H1 (cell line): ENCODE results near the gene ANXA9. TPM values are rescaled to one million over a fixed set of nuclear protein-coding genes. Genes with fewer than 3 reads are reported as not detected.

Experiments
- BCL11A ChIP-seq, 2 experiments: IDR thresholded peaks; one replicate each; pipeline ENCODE4 v1.6.1; 2011; ENCODE audit warnings: low read depth in 2 of 2, low read length in 2 of 2, mild to moderate bottlenecking in 2 of 2
- CBX8 ChIP-seq: fragments of 300-800, 300-1000 bp; sonication (generic); IDR thresholded peaks from 2 replicates; pipeline ENCODE4 v1.7.1; 2016; ENCODE audit warnings: low read depth, low read length, borderline replicate concordance
- CREB1 ChIP-seq: IDR thresholded peaks from 2 replicates; pipeline ENCODE4 v1.6.1; 2012; ENCODE audit warnings: inconsistent platforms
- EGR1 ChIP-seq: IDR thresholded peaks from 2 replicates; pipeline ENCODE4 v1.6.1; 2011; ENCODE audit warnings: low read depth, low read length, borderline replicate concordance
- EP300 ChIP-seq, 2 experiments: IDR thresholded peaks; 1 replicate in 1 of 2; 2 replicates in 1 of 2; pipeline ENCODE4 v1.6.1; 2011 to 2012; ENCODE audit warnings: low read depth in 2 of 2, low read length in 2 of 2, mild to moderate bottlenecking in 2 of 2, borderline replicate concordance in 1 of 2, inconsistent platforms in 1 of 2, moderate library complexity in 1 of 2
- GABPA ChIP-seq: IDR thresholded peaks from 2 replicates; pipeline ENCODE4 v1.6.1; 2011; ENCODE audit warnings: mild to moderate bottlenecking, low read length, moderate library complexity, borderline replicate concordance; ENCODE audit not compliant: insufficient read depth
- GTF2F1 ChIP-seq: IDR thresholded peaks from 2 replicates; pipeline ENCODE4 v1.6.1; 2012; ENCODE audit warnings: low read depth, low read length, improper control_type of control experiment, borderline replicate concordance
- HDAC2 ChIP-seq, 2 experiments: fragments of 300-600 bp in 1 of 2; sonication (generic) in 1 of 2; IDR thresholded peaks; 2 replicates each; pipeline ENCODE4 v1.6.1; 2011 to 2012; ENCODE audit warnings: low read depth in 2 of 2, low read length in 2 of 2, mild to moderate bottlenecking in 2 of 2, moderate library complexity in 2 of 2, borderline replicate concordance in 1 of 2, inconsistent platforms in 1 of 2
- KDM1A ChIP-seq: fragments of 200-600, 300-600 bp; sonication (generic); IDR thresholded peaks from 2 replicates; pipeline ENCODE4 v1.7.1; 2016; ENCODE audit warnings: mild to moderate bottlenecking, low read length, borderline replicate concordance
- KDM4A ChIP-seq: IDR thresholded peaks from one replicate; pipeline ENCODE4 v1.7.1; 2012; ENCODE audit warnings: low read depth, mild to moderate bottlenecking, moderate library complexity, low read length, inconsistent platforms; ENCODE audit not compliant: severe bottlenecking
- KDM5A ChIP-seq: fragments of 200-600 bp; IDR thresholded peaks from 2 replicates; pipeline ENCODE4 v1.7.1; 2012; ENCODE audit warnings: mild to moderate bottlenecking, low read length, inconsistent platforms, mixed read lengths
- PHF8 ChIP-seq: fragments of 200-600 bp; sonication (generic); conservative IDR thresholded peaks from 2 replicates; pipeline ENCODE4 v1.7.1; 2012; ENCODE audit warnings: low read depth, mild to moderate bottlenecking, inconsistent platforms, low read length, moderate library complexity
- POLR2A ChIP-seq, 2 experiments: IDR thresholded peaks; 1 replicate in 1 of 2; 2 replicates in 1 of 2; pipeline ENCODE4 v1.6.1; 2011; ENCODE audit warnings: low read depth in 2 of 2, low read length in 2 of 2, mild to moderate bottlenecking in 2 of 2; ENCODE audit errors: control extremely low read depth in 1 of 2
- RBBP5 ChIP-seq: IDR thresholded peaks from 2 replicates; pipeline ENCODE4 v1.7.1; 2012; ENCODE audit warnings: low read depth, mild to moderate bottlenecking, inconsistent platforms, low read length, moderate library complexity, borderline replicate concordance
- RFX5 ChIP-seq: IDR thresholded peaks from 2 replicates; pipeline ENCODE4 v1.6.1; 2011; ENCODE audit warnings: low read depth, low read length, improper control_type of control experiment, borderline replicate concordance
- RNF2 ChIP-seq: fragments of 200-900, 300-1000 bp; sonication (generic); IDR thresholded peaks from 2 replicates; pipeline ENCODE4 v1.7.1; 2016; ENCODE audit warnings: borderline replicate concordance, low read depth, mild to moderate bottlenecking, antibody characterized with exemption, low read length; ENCODE audit not compliant: poor library complexity, severe bottlenecking; ENCODE audit errors: missing control alignments
- SIRT6 ChIP-seq: IDR thresholded peaks from one replicate; pipeline ENCODE4 v1.7.1; 2012; ENCODE audit warnings: low read length, inconsistent platforms
- SIX5 ChIP-seq: IDR thresholded peaks from 2 replicates; pipeline ENCODE4 v1.6.1; 2011; ENCODE audit warnings: mild to moderate bottlenecking, low read depth, low read length
- SP4 ChIP-seq: IDR thresholded peaks from 2 replicates; pipeline ENCODE4 v1.6.1; 2012; ENCODE audit warnings: low read length, inconsistent platforms
- SUZ12 ChIP-seq: fragments of 200-600 bp; sonication (generic); IDR thresholded peaks from 2 replicates; pipeline ENCODE4 v1.6.1; 2012; ENCODE audit warnings: mild to moderate bottlenecking, inconsistent platforms, low read length, moderate library complexity, mixed read lengths
- TAF1 ChIP-seq: IDR thresholded peaks from 2 replicates; pipeline ENCODE4 v1.6.1; 2011; ENCODE audit warnings: mild to moderate bottlenecking, low read depth, low read length
- polyA plus RNA-seq, 7 experiments: library from polyadenylated mRNA; depleted of rRNA in 3 of 7; stranded (reverse) in 5 of 7; unstranded in 2 of 7; fragments of >200 nt in 5 of 7; fragments of 200-250 nt in 2 of 7; gene quantifications; 1 replicate in 5 of 7; 2 replicates in 1 of 7; 4 replicates in 1 of 7; pipeline versions ENCODE4 v1.2.1 to v1.2.3, GENCODE V29; 2011 to 2013; ENCODE audit warnings: missing spikeins in 2 of 7, mixed read lengths in 2 of 7
- total RNA-seq: library from RNA; stranded (reverse); fragmentation: NEBNext Ultra II Directional; extraction: Animal tissue kit (Norgen Biotek cat#: 25700); gene quantifications from 2 replicates; pipeline ENCODE4 v1.2.1, GENCODE V29; 2021
- TF ChIP-seq, protein P1 (sequence below): IDR thresholded peaks from 2 replicates; pipeline ENCODE4 v1.6.1; 2012; ENCODE audit warnings: inconsistent platforms

Gene ANXA9
- total and polyA plus RNA-seq, 2 of the 8 experiments (the other 6 are each of a cell fraction or from before 2014, with no cell fraction given): 1.8 to 3.5 TPM

DNA sequence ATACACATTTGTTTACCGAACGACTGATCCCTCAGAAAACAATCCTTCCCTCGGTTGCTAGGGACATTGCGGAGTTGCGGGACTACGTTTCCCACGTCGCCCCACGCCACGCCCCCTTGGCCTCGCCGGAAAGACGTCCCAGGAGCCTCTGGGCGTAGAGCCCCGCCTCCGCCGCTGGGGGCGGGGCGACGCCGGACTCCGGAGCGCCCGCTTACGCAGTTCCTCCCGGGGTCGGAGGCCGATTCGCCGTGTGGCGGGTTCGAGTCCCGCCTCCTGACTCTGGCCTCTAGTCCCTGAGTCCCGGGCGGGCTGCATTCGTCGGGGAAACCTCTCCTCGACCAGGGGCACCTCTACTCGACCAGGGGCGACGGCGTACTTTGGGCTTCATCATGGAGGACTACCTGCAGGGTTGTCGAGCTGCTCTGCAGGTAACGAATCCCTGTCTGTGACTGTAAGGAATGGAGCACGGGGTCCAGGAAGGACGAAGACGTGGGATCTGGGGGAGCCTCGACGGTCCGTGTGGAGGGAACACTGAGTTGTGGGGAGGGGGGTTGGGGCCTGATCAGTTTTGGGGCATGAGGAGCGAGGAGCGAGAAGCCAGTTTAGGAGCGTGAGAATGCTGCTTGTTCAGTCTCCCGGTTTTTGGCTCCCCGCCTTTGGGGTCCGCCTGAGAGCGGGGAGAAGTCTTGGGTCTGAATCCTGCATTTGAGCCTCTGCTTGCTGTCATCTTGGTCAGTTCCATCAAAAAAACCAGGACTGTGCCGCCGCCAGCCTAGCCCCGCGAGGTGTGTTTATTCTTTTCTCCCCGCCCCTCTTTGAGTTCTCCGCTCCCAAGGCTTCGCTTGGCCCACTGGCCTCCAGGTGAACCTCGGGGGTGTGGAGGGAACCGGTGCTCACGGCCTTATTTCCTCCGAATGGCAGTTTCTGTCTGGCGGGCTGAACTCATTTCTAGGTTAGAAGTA, 26.4 kb downstream of the ANXA9 start, which contains the start of gene PRUNE1 (continued):
- no peak; the same call in 1 of the 2 replicates for TF ChIP-seq TAF1
- no peak for TF ChIP-seq GABPA
- peak; percentile 61; the same call in 1 of the 2 replicates for TF ChIP-seq RFX5
- peak; percentile 70 for TF ChIP-seq PHF8
- no peak for TF ChIP-seq SP4
- peak in 1 of 2 experiments; percentile 35; a peak in 1 of 3 replicates for TF ChIP-seq POLR2A (IDR thresholded peaks at IDR 0.05; ENCODE audit: control extremely low read depth in 1 of 2, low read depth in 2 of 2, low read length in 2 of 2)
- peak; percentile 51 for TF ChIP-seq SIX5
- no peak for TF ChIP-seq BCL11A (IDR thresholded peaks at IDR 0.05; ENCODE audit: low read depth in 2 of 2, low read length in 2 of 2)
- TF ChIP-seq HDAC2 (IDR thresholded peaks at IDR 0.05; ENCODE audit: borderline replicate concordance in 1 of 2, low read depth in 2 of 2, low read length in 2 of 2): 0 out of 4 replicates have a peak, but pooled peaks of 1 of the 2 experiments have one; percentile 42
- peak; percentile 50; the same call in 1 of the 2 replicates for TF ChIP-seq KDM1A
- TF ChIP-seq, protein P1, sequence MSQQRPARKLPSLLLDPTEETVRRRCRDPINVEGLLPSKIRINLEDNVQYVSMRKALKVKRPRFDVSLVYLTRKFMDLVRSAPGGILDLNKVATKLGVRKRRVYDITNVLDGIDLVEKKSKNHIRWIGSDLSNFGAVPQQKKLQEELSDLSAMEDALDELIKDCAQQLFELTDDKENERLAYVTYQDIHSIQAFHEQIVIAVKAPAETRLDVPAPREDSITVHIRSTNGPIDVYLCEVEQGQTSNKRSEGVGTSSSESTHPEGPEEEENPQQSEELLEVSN: peak; percentile 71
- peak; percentile 58 for TF ChIP-seq KDM4A
- no peak for TF ChIP-seq GTF2F1
- TF ChIP-seq EP300 (IDR thresholded peaks at IDR 0.05; ENCODE audit: borderline replicate concordance in 1 of 2, low read depth in 2 of 2, low read length in 2 of 2): no peak
- no peak for TF ChIP-seq RNF2
- TF ChIP-seq SIRT6: no peak
- TF ChIP-seq KDM5A: no peak
- peak; percentile 85 for TF ChIP-seq CREB1
- TF ChIP-seq SUZ12: no peak
- peak; percentile 86 for TF ChIP-seq RBBP5
- no peak for TF ChIP-seq CBX8
- no peak for TF ChIP-seq EGR1
